Posterior vena cava (tissue), 2 donors: ENCODE results near the gene RNF145. TPM values are rescaled to one million over a fixed set of nuclear protein-coding genes. Genes with fewer than 3 reads are reported as not detected.

ENCODE experiments used
- DNase-seq: peaks from one replicate; pipeline ENCODE4 v3.0.0-alpha.2; 2020; ENCODE audit warnings: low spot score
- intact Hi-C, 2 donors: fragments of 100-400 bp; cut with DNase I; formaldehyde crosslinking; loops; one replicate each; pipeline versions ENCODE4 v1.14.1 to v1.14.2; 2022 to 2023
- total RNA-seq, 2 donors: library from RNA; stranded (reverse); fragmentation: NEBNext Ultra II Directional; extraction: Animal tissue kit (Norgen Biotek cat#: 25700); gene quantifications; one replicate each; pipeline ENCODE4 v1.2.1, GENCODE V29; 2021
- donor health status: DM: yes; HTN: yes; CAD: no.
- donor health status: DM: yes; HTN: yes; CAD: no.

Gene RNF145
- total RNA-seq, 2 donors from 2014 or later: 49.2 to 52.1 TPM

DNA sequence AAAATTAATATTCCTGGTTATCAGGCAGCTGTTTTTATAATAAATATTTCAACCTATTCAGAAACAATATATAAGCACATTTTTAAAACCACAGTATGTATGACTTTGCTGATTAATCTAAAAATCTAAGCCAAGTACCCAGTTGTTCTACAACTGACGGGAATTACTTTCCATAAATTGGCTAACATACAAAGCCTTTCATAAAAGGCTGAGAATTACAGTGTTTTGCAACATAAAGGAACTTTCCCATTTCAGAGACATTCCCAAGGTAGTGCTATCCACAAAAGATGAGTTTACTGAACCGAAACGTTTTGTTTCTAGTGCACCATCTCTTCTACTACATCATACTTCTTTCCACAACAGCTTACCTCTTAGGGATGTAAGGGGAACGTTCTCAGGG, 7.2 kb downstream of the RNF145 start:
- DNase-seq: no peak
- intact Hi-C loops: loop anchor here in 1 of 2 donors (10.0 kb wide), 1 partner anchor 47 kb away; no protein-coding TSS in a partner anchor

DNA sequence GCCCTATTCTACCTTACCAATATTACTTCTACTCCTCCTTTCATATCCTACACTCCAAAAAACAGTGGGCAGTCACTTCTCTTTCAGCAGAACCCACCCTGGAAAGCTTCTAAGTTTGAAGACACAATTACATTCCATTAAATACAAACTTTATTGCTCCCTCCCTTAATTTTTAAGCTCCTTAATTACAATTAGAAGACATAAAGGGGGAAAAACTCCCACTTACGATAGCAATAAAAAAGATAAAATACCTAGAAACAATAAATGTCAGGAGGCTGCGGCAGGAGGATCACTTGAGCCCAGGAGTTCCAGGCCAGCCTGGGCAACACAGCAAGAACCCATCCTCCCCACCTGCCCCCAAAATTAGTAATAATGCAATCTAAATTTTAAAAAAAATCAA, 9.6 kb downstream of the RNF145 start:
- intact Hi-C loops: loop anchor here in 1 of 2 donors (10.0 kb wide), 1 partner anchor 45 kb away; no protein-coding TSS in a partner anchor
- DNase-seq: no peak

DNA sequence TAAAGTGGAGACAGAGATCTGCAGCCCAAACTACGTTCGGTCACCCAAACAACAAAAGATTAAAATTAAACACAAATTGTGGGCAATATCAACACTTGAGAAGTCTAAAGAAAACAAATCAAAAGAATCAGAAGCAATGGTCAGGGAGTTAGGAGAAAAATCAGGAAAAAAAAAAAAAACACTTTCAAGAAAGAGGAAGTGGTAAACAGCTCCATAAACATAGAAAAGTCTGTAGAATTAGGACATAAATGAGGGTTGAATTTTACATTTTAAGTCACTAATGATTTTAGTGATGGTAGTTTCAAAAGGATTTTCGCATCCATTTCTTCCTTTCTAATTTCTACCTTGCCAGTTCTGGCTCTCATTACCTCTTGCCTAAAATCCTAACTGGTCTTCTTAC, 10.1 kb downstream of the RNF145 start:
- intact Hi-C loops: no loop called here
- DNase-seq: no peak

DNA sequence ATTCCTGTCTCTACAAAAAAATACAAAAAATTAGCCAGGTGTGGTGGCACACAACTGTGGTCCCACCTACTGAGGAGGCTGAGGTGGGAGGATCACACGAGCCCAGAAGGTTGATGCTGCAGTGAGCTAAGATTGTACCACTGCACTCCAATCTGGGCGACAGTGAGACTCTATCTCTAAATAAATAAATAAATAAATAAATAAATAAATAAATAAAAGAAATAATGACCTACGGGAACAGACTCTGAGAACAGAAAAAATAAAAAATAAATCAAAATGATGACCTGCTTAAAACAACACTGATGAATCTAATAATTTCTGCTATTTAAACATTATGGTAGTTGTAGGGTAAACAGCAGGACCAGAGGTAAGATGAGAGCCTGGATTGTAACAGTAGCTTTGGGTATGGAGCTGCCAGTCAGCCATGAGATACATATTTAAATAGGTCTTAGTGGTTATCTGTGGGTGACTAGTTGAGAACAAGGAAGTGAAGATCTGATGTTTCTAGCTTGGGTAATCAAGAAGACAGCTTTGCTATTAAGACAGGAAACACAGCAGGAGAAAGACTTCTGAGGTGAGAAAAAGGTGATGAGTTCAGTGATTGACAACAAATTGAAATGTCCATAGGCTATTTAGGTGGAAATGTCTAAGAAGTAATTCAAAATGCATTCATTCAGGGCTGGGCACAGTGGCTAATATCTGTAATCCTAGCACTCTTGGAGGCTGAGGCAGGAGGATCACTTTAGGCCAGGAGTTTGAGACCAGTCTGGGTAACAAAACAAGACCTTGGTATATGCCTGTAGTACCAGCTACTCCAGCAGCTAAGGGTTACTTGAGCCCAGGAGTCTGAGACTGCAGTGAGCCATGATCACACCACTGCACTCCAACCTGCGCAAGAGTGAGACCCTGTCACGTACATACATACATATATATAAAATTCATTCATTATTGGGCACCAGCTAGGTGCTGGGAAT, 11.0 kb downstream of the RNF145 start:
- intact Hi-C loops: no loop called here
- no peak for DNase-seq

DNA sequence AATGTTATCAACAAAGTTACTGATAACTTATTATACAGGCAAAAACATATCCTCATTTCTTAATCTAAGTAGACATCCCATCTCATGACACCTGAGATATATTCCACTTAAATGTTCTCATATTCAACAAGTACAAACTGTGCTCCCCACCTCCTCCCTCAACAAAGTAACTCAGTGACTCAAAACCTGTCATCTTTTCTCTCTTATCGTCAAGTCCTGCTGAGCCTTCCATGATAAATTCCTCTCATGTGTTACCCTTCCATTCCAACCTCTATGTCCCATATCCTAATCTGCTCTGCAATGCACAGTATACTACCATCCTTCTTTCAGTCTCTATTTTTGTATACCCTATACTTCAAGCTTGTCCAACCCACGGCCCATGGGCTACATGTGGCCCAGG, 13.6 kb downstream of the RNF145 start:
- intact Hi-C loops: no loop called here
- no peak for DNase-seq

- no peak for DNase-seq
- intact Hi-C loops: no loop called here
These were observed 19.2 kb downstream of the RNF145 start for GRCh38 chr5:159190170-159190569.

GRCh38 chr5:159189310-159189709, 20.0 kb downstream of the RNF145 start:
- intact Hi-C loops: no loop called here

GRCh38 chr5:159187719-159188118, 21.6 kb downstream of the RNF145 start:
- intact Hi-C loops: no loop called here
- DNase-seq: no peak

More at GRCh38 chr5:159189310-159189709, 20.0 kb downstream of the RNF145 start:
- no peak for DNase-seq

DNA sequence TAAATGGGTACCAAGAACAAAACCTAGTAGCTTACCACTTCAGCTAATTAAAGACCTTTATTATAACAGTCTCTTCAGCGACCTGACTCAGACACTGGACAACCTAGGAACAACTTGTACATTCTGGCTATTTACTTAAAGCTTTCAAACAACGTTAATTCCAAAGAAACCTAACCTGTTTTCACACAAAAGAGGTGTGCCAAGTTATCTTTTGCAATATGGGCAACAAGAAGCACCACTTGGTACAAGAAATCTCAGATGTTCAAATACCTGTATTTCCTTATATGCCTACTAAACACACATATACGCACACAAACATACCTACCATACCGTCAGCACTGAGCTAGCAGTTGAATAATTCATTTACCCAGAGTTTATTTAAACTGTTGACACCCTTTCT, 23.0 kb downstream of the RNF145 start:
- intact Hi-C loops: no loop called here
- DNase-seq: no peak

- intact Hi-C loops: no loop called here
- no peak for DNase-seq
These were observed 23.6 kb downstream of the RNF145 start for GRCh38 chr5:159185773-159186172.

DNA sequence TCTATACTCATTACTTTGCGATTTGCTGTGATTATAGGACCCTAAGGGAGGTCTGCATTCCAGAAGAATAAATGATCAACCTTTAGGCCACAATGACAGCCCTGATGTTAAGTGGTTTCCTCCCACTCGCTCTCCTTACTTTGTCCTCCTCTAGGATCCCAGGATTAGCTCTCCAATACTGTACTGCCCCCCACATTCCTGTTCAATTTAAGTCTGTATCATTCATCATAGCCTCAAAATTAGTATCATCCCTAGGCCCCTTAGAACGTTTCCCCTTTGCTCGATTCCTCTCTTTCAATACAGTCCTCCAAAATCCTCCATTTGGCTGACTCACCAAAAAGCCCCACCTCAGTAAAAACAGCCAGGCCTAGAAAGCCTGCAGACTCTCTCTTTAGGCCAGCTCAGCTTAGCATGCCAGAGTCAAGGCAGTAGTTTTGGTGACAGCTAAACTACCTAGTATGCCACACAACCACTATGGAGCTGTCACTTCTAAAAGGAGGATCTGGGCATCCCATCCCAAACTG, 24.4 kb downstream of the RNF145 start:
- intact Hi-C loops: no loop called here
- no peak for DNase-seq

DNA sequence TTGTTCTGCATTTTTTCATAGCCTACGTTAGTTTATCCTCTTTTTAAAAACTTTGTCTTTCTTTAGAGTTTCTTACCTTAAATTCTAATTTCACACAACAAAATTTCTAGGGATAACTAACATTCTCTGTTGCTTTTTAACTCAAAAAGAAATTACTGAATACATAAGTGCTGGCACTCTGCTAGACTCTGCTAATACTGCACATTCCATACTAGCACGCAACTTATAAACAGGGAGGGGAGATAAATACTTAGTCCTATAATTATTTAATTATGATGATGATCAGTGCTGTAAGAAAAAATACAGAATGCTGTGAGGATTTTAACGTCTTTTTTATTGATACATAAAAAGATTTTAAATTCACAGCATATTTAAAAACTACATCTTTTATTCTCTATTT, 25.1 kb downstream of the RNF145 start:
- intact Hi-C loops: no loop called here
- DNase-seq: no peak

GRCh38 chr5:159183247-159183646, 26.1 kb downstream of the RNF145 start:
- no peak for DNase-seq
- intact Hi-C loops: no loop called here

GRCh38 chr5:159182691-159183090, 26.7 kb downstream of the RNF145 start:
- intact Hi-C loops: no loop called here
- DNase-seq: no peak

GRCh38 chr5:159181651-159182050, 27.7 kb downstream of the RNF145 start:
- no peak for DNase-seq
- intact Hi-C loops: no loop called here

DNA sequence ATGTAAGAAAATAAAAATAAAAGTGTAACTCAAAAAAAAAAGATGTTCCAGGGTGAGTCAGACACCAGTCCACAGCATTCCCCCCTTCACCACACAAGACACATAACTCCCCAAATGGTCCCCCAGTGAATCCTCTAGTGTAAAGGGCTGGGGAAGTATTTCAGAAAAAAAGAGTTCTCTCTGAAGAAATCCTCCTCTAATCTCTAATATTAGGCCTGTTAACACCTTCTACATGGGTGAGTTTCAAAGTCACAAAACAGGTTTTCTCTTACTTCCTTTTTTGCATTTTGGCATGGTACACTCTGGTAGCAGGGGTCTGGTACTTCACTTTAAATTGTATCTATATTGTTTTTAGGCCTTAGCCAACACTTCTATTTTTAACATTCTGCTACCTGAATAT, 28.2 kb downstream of the RNF145 start:
- DNase-seq: no peak

GRCh38 chr5:159179529-159180305, 29.6 kb downstream of the RNF145 start:
- no peak for DNase-seq
- intact Hi-C loops: no loop called here

More for the DNA sequence above, 28.2 kb downstream of the RNF145 start:
- intact Hi-C loops: no loop called here

GRCh38 chr5:159178978-159179377, 30.4 kb downstream of the RNF145 start:
- intact Hi-C loops: no loop called here
- no peak for DNase-seq

DNA sequence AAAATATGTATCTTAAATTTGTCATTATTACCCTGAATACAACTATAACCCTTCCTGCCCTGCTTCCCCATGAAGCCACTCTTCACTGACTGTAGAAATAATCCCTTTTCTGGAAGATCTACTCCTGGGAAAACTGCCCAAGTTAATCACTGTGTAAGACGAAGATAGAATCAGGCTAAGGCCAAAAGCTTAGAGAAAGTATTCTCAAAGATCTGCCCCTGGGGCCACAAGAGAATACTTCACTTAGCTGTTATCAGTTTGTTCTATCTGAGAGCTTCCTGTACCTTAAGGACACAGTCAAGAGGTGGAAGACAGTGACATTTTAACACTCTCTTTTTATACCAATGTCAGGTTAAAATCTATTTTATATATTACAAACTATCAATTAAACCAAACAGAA, 33.8 kb downstream of the RNF145 start:
- DNase-seq: no peak
- intact Hi-C loops: no loop called here
